ENCODE results near the gene PIAS3.
A peak's percentile ranks its signal among the peaks of the same experiment; 100 is the strongest.
"Not testable (repeated sequence)": the region's sequence is repeated elsewhere in the genome, so short reads cannot be mapped to it uniquely, and the experiment has no call there.

Gene PIAS3

GRCh38 chr1:145823565-145824498, 35.0 kb downstream of the PIAS3 start, which contains the start of the genes POLR3C and RNF115:
Gene POLR3C, plus strand, starts transcription at chr1:145824200. Its CDS starts 1,577 bp downstream, at chr1:145825777.
Gene RNF115, minus strand, starts transcription at chr1:145824095. Its CDS starts 222 bp downstream, at chr1:145823873.
- peak; percentile 91 for DNase-seq (ENCODE audit: low spot score)

DNA sequence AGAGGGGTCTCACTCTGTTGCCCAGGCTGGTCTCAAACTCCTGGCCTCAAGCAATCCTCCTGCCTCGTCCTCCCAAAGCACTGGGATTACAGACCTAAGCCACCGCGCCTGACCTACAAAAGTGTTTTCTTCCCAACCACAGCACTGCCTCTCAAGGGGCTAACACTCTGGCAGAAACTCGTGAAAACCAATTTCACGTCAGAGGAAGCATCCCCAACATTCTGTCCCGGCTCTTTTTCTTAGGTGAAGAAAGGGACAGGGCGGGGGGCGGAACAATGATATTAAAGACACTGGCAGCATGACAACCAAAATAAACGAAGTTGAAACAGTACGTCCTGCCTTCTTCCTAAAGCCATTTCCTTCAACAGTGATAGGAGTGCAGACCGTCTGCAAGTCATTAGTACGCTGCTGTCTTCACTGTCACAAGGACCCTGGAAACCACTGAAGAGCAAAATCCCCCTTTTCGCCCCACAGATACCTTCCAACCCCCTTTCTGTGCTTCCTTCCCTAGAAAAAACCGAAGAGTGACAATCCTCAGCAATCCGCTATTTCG, 36.0 kb downstream of the PIAS3 start:
- DNase-seq (ENCODE audit: low spot score): not testable (repeated sequence)

DNA sequence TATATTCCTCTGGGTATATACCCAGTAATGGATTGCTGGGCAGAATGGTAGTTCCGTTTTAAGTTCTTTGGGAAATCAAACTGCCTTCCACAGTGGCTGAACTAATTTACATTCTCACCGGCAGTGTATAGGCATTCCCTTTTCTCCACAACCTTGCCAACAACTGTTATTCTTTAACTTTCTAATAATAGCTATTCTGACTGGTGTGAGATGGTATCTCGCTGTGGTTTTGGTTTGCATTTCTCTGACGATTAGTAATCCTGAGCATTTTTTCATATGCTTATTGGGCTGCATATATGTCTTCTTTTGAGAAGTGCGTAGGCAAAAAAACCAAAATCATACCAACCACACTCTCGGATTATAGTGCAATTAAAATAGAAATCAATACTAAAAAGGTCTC, 40.8 kb downstream of the PIAS3 start:
- not testable (repeated sequence) for DNase-seq (ENCODE audit: low spot score)

- not testable (repeated sequence) for DNase-seq (ENCODE audit: low spot score)
Observed at GRCh38 chr1:145812977-145813810, 45.7 kb downstream of the PIAS3 start.

DNA sequence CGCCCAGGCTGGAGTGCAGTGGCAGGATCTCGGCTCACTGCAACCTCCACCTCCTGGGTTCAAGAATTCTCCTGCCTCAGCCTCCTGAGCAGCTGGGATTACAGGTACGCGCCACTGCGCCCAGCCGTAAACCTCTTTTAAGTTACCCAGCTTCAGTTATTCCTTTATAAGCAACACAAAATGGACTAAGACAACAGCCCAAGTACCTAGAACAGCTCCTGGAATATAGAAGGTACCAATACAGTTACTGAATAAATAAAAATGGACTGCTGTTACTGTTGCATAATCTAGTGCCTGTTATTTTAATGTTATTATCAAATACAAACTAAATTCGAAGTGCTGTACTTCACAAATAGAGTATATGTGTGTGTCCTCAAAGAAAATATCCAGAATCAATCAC, 52.0 kb downstream of the PIAS3 start:
- DNase-seq (ENCODE audit: low spot score): no peak

DNA sequence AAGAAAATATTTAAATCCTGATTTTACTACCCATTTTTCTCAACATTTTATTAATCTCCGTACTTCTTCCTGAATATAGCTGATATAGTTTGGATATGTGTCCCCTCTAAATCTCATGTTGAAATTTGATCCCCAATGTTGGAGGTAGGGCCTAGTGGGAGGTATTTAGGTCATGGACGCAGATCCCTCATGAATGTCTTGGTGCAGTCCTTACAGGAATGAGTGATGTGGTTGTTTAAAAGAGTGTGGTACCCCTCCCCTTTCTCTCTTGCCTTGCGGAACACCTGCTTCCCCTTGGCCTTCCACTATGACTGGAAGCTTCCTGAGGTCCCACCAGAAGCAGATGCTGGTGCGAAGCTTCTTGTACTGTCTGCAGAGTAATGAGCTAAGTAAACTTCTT, 52.5 kb downstream of the PIAS3 start:
- DNase-seq (ENCODE audit: low spot score): no peak

- DNase-seq (ENCODE audit: low spot score): no peak
Observed at GRCh38 chr1:145805057-145805456, 53.8 kb downstream of the PIAS3 start.

DNA sequence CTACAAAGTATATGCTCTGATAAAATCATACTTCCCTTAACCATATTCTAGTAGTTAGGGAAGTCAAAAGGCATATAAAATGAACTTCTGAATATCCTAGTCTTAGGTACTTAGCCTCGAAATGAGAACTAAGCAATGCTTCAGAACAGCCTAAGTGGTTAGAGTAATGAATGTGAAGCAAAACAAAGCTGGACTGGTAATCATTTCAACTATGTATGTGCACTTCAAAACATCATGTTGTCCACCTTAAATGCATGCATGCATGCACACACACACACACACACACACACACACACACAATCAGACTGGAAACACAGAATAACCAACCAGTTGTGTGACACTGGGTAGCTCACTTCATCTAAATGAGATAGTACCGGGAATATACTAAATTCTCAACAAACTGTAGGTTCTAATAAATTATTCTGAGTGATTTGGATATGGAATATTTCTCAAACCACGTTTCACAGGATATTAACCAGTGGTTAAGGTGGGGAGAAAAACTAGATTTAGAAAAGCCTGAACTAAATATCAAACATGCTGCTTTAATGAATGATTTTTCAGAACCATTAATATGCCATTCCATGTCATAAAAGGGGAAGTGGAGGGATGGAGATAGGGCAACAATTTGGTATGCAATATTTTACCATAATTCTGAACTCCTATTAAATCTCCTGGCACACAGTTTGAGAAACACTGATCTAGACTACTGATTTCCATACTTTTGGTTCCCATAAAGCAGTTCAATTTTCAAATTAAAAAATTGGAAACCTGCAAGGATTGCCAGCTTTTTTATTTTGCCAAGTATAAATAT, 54.4 kb downstream of the PIAS3 start:
- no peak for DNase-seq (ENCODE audit: low spot score)

DNA sequence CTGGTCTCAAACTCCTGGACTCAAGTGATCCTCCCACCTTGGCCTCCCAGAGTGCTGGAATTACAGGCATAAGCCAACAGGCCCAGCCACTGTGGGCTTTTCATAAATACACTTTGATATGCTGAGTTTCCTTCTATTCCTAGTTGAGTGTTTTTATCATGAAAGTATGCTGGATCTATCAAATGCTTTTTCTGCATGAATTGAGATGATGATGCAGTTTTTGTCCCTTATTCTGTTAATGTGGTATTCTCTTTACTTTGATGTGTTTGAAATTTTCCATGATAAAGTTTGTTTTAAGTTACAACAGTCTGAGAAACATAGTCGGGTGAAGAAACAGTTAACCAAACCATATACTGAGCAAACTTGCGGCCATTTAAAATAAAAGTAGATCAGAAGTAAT, 59.1 kb downstream of the PIAS3 start:
- DNase-seq (ENCODE audit: low spot score): no peak

Data from RKO (cell line).